Left renal pelvis (tissue), 4 donors: ENCODE measurements around the gene RNLS. TPM values are rescaled to one million over a fixed set of nuclear protein-coding genes. Genes with fewer than 3 reads are reported as not detected.

ENCODE experiments used
- DNase-seq, 4 donors: peaks; one replicate each; pipeline ENCODE4 v3.0.0-alpha.2; 2013; ENCODE audit warnings: low read depth in 4 of 4, low spot score in 3 of 4
- polyA plus RNA-seq, 4 donors: library from polyadenylated mRNA; unstranded; fragments of 120-200 nt; gene quantifications; one replicate each; pipeline ENCODE4 v1.2.1, GENCODE V29; 2013; ENCODE audit not compliant: insufficient read length in 4 of 4

RNLS gene
- polyA plus RNA-seq, 4 donors: 6.8 to 17.6 (median 15.8) TPM

DNA sequence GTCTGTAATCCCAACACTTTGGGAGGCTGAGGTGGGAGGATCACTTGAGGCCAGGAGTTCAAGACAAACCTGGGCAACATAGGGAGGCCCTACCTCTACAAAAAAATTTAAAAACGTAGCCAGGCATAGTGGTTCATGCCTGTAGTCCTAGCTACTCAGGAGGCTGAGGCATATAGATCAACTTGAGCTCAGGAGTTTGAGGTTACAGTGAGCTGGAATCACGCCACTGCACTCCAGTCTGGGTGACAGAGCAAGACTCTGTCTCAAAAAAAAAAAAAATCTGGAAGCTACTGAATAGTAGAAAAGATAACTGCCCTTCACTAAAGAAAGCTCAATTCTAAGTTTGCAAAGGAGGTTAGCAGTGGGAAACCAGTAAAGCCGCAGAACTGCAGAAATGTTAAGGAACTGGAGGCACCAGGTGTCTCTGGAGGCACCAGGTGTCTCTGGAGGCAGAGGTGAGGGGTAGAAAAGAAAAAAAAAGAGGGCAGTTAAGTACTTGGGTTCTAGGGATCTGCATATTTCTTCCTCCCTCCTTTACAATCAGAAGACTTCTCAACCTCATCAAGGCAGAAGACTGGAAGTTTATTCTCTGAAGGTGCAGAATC is 56.5 kb downstream of the RNLS start:
- DNase-seq: no peak

DNA sequence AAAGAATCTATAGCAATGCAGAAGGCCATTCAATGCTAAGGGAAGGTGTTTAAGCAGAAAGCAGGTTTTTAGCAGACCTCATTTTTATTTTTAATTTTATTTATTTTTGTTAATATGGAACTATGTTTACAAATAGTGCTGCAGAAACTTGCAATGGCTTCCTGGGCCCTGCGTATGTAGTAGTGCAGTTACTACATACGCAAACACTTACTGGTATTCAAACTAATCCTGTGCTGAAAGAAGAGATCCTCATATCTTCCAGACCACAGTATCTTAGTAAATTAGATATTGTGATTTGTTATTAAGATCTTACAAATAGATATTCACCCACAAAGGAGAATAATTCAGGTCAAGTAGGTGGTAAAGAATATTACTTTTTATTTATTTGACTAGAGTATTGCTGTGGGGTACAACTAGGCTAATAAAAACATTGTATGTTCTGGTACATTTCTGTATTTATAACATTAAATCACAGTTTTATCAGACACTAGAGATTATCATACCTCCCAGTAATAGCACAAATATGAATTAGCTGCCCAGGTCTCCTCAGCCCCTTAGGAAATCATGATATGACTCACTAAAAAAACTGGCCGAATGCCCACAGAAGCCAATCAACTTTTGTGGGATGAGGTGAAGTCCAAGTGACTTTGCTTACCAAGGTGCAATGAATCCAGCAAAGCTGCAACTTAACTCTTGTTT is 57.6 kb downstream of the RNLS start:
- DNase-seq: no peak

DNA sequence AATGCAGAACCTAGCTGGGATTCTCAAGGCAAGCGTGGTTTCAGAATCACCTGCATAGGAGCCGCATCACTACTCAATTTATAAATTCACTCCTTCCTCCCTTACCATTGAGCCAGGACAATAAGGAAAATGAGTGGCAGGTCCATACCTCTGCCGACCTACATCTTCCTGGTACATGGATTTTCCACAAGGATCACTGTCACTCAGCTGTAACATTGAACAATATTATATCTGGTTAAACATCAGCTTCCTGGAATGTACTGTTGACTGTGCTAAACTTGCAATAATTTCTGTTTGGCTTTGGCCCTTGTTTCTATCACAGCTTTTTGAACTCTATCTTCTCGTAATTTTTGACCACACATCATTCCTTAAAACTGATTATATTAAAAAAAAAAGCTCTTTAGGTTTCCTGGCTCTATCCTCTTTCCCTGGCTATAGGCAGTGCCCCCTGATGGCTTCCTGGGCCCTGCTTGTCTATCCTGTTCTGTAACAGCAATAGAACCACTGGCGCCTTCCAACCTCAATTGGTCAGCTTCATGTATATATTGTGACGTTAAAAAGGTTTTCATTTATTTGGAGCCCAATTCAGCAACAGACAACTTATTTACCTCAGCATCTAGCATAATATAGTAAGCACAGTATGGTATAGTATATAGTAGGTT is 59.2 kb downstream of the RNLS start:
- DNase-seq: no peak

DNA sequence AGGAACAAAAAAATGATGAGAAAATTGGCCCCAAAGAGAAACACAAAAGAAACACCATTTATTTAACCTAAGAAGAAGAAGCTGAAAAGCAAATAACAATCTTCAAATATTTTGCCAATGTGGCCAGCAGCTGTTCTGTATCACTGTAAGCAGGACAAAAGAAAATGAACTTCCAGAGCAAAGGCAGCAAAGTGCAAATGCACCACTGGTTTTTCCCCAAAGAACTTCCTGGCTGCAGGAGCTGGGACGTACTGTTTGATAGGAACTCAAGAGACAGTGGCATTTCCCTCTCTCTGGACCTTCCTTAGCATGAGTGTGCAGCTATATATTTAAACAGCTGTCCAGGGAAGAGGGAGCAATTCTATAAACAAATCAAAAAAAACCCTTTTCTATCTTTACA is 60.4 kb downstream of the RNLS start:
- DNase-seq: no peak

DNA sequence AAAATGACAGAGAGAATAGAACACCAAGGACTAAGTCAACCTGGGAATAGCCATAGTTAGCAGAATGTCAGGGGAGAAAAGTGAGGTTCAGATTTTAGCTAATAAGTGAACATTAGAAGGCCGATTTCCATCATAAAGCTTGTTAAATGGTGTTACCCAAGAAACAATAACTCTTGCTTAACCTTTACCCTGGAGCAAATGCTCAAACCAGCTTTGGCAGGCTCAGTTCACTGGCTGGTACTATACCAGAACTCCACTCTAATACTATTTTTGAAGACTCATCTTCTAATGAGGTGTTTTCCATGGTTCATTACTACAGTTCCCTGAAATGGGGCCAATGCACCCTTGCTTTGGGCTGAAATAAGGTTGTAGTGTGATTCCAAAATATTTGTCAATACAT is 61.3 kb downstream of the RNLS start:
- DNase-seq: no peak

DNA sequence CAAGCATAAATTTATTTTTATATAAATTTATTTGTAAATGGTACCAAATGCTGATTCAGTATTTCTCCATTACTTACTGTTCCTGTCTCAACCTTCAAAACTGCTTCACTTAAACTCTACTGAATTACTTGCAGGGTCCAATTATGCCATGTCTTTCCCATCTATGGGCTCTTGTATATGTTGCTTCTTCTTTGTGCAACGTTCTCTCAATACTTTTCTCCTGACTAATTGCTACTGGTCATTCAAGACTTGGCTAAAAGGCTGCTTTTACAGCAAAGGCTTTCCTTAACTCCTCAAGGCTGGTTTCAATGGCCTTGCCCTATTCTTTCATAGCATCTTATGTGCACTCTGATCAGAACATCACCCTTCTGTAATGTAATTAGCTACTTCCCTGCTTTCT is 67.9 kb downstream of the RNLS start:
- no peak for DNase-seq

DNA sequence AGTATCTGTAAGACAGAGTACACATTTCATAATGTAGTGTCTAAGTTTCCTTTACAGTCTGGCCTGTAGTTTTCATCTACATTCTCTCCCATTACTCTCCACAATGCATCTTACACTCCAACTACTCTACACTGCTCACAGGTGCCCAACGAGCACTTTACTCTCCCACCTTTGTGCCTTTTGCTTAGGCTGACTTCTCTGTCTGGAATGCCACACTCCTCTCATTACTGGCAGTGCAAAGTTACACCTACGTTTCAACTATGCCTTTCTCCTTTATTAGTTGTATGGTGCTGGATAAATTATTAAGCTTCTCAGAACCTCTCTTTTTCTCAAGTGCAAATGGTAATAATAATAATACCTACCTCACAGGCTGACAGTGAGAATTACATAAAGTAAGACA is 70.5 kb downstream of the RNLS start:
- DNase-seq: no peak

DNA sequence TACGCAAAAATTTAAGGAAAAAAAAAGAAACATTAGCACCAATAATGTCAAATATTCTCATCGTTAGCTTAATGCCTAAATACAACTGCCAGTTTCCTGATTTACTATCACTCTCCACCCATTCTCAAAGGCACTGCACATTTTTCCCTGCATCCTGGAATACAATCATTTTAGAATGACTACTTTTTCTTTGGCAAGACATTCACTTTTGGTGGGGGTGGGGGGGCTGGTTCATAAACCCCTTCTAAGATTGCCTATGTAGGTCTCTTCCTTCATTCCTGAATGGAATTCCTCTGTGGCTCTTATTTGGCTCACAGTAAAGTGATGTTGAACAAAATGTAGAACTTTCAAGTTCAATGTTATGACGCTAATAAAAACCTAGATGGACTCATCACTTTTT is 74.3 kb downstream of the RNLS start:
- DNase-seq: no peak

DNA sequence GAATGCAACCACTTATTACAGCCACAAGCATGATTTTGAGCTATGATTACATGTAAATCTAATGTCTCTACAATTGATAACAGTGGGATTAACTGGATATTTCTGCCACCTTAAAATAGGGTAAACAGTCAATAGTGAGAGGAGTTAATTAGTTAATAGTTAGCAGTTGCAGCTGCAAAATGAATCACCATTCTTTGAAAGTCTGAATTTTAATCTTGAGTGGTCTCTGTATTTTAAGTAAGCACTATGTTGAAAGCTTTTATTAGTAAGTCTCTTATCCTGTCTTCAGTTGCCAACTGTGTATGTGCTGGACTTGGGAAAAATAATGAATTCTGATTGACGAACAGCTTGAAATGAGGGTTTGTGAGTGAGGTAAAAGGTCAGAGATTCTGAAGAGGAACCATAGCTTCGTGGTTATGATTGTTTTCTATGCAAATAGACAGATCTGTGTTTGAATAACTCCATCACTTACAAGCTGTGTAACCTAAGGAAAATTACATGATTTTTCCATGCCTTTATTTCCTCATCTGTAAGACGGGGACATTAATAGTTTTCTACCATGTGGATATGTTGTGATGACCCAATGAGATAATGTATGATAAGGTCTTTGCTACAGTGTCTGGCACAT is 75.2 kb downstream of the RNLS start:
- no peak for DNase-seq

DNA sequence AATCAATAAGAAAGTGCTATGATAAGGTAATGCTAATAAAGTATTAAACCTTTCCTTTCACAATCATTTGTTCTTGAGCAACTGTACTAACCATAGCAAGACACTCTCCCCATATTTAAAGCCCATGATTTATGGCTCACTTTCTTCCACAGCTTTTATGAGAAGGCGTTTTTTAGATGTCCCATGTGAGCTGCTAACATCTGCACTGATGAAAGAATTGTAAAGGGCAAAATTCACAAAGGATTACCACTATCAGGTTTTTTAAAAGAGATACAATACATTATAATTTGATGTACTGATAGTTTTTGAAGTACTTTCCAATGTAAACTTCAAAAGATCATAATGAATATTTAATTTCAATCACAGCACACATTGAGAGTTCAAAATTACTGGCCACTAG is 75.7 kb downstream of the RNLS start:
- no peak for DNase-seq

DNA sequence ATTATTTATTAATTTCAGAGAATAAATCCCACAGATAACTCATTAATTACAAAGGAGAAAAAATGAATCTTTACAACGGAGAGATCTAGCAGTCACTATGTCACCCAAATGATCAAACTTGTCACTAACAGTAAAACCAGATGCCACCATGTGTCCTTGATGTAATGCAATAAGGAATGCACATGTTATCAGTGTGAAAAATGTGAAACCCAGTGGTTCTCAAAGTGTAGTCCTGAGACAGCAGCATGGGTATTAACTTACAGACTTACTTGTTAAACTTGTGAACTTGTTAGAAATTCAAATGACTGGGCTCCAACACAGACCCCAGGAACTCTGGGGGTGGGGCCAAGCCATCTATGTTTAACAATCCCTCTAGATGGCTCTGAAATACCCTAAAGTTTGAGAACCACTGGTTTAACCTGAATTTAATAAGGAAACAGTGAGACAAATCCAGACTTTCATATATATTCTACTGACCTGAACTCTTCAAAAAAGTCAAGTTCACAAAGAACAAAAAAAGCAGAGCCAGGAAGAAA is 77.4 kb downstream of the RNLS start:
- DNase-seq: no peak

DNA sequence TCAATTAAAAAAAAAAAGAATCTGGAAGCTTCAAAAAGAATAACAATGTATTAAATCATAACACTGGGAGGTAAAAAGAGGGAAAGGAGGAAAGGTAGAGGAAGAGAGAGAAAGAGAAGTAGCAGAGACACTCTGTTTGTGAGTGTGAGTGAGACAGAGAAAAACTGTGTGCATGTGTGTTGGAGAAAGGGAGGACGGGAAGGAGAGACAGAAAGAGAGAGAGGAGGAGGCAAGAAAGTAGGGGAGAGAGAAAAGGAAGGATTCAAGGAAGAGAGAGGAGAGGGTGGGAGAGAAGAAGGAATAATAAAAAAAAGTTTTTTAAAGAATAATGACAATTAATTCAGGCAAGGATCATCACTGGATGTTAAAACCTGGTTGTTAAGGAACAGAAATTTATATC is 77.9 kb downstream of the RNLS start:
- DNase-seq: no peak

DNA sequence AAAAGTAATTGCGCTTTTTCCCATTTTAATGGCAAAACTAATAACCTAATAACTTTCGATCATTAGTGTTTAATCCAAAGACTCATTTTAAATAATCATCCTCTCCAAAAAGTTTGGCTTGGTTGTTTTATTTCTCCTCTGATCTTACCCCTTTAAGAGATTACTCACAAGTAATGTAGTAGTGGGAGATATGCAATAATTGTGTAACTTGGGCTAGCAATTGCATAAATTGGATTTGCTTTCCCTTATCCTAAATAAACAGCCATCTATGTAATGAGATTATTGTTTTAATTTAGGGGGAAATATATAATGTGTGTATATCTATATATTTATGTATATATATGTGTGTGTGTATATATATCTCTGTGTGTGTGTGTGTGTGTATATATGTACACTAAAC is 82.5 kb downstream of the RNLS start:
- DNase-seq: no peak

DNA sequence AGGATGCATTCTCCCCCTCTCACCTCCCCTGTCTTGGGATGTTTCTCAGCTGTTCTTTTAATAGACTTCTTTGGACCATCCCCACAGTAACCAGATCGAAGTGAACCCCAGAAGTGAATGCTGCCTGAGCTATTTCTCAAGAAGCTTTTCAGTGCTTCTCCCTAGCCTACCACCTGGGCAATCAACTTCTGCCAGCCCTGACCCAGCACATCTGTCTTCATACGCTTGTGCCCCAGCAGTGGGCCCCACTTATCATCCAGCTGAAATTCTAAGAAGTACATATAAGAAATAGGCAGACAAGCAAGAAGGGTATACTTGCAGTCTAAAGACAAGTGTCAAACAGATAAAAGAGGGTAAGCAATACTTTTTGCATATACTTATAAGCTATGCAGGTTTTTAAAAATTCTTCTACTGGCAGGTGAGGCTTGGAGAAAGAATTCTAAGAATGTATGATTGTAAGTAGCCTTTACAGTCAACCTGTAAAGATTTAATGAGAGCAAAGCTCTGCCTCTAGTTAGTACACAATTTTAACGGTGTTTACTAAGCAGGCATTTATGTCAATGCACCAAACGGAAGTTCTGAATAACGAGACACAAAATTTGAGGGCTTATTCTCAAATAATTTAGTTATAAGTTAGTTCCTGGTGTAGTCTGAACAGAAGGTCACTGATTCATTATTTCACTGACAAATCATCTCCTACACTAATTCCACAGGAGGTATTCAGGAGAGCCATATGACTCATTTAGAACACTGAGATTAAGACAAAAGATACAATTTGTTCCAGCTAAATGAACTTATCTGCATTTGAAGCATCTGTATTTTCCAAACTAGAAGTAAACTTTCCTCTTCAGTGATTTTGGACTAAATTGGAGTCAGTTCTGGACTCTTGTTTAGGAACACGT is 83.3 kb downstream of the RNLS start:
- DNase-seq: no peak

DNA sequence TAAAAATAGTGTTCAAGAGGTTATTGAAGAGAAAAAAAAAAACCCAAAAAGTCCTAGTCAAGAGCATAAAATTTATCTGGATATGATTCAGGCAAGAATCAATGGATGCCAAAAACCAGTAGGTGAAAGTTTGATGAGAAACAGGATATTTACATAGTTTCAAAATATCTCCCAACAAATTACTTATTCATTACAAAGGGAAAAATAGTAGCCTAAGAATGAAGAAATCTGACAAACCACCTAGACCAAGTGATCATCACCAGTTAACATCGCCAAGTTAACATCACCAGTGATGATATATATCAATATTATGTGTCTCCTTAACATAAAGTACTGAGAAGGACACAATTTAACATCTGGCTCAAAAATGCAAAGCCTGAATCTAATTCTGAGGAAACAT is 85.2 kb downstream of the RNLS start:
- DNase-seq: no peak

DNA sequence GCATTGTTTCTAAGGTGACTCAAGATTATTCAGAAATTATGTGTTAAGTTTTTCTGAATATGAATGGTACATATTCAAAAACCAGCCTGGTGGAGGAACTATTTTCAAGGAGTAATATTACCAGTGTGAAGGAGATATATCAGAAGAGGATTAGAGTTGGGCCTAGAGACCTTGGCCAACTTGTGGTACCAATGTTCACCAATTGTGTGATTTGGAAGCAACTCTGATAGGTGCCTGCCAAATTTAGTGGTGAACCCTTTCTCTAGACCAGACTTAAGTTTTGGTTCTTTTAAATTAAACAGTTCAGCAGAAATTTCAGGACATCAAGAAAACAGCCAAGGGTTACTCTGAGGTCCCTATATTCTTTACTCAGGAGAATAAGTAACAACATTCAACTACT is 88.6 kb downstream of the RNLS start:
- no peak for DNase-seq

DNA sequence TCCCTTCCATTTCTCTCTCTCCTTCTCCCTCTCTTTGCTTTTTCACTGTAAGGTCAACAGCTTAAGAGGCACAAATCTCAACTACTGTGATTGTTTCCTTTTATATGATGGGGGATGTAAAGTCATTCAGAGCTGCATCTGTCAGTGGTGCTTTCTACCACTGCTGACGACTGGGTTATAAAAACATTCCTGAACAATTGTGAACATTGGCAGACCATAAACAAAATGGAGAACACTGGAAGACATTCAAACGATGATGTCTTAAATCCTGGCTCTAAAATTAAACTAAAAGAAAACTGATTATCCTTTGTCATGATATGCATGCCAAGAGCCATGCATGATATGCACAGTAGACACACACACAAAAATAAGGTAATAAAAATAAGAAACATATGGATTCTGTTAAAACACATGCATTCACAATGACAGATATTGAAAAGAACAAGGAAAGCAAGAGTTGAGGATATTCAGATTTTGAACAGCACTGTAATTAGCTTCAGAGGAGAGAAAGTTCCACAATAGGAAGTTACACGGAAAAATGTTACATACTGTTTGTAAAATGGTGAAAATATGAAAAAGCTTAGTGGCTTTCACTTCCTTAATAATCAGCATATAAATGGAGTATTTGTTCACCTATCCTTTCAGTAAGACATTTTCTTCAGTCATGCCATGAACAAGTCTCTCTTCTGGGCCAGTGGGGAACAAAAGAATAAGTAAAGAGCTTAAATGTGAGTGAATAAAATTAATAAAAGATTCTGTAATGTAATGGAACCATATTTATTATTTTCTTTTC is 89.2 kb downstream of the RNLS start:
- no peak for DNase-seq

DNA sequence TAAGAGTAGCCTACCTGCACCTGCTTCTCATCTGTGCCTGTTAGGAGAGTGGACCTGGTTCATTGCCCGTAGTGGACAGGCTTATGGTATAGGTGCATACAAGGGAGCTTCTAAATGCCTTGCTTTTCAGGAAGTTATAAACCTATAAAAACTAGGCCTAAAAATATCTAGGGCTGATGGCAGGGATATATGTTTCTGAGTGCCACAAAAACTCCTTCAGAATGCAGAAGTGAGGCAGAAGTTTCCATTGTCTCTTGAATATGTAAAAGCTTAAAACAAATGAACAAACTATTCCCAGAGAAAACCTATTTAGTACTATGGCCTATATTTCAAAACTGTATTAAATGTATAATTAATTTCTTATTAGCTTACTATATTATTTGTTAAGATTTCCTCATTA is 91.8 kb downstream of the RNLS start:
- DNase-seq: no peak

DNA sequence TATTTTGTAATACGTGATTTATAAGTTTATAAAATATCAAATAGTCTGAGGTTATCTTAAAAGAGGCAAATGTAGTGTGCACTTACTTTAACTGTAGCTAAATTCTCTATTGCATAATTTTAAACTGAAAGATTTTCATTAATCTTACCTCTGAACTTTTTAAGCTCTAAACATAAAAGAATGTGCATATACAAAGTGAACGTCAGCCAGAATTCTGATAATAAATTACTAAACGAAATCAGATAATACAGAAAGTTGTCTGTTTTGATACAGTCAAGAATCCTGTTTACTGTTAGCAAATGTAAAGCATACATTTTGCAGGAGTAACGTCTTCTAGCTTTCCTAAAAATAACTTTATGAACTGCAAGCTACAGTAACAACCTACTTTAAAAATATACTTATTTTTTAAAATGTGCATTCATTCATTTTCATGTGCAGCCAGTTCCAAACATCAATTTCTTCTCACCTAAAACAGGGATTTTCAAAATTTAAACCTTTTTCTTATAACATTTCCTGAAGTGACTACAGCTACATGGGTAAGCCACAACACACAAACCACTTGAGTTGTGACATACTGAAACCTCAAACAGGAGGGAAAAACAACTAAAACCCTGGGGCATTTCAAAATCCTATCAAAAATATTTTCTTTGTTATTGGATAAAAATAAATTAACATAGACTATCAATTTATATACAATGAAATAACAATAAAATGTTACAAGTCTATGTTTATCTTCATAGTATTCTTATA is 92.7 kb downstream of the RNLS start:
- DNase-seq: no peak
